GM18526 (cell line): ENCODE results near the gene PARD3.

ENCODE experiments used
- POLR2A ChIP-seq: IDR thresholded peaks from 3 replicates; pipeline ENCODE4 v1.6.1; 2011; ENCODE audit not compliant: insufficient read length; ENCODE audit errors: extremely low read depth

The PARD3 gene

GRCh38 chr10:34705563-34705962 is 109.5 kb downstream of the PARD3 start:
- no peak for TF ChIP-seq POLR2A

- no peak for TF ChIP-seq POLR2A
These were observed 110.4 kb downstream of the PARD3 start for GRCh38 chr10:34704526-34705184.

DNA sequence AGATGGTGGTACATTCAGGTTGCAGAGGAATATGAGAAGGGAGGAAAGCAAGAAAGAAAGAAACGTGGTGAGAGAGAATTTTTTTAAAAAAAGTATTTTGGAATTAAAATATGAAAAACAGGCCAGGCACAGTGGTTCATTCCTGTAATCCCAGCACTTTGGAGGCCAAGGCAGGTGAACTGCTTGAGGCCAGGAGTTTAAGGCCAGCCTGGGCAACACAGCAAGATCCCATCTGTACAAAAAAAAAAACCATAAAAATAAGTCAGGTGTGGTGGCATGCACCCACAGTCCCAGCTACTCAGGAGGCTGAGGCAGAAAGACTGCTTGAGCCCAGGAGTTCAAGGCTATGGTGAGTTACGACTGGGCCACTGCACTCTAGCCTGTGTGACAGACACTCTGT is 112.1 kb downstream of the PARD3 start:
- no peak for TF ChIP-seq POLR2A

- no peak for TF ChIP-seq POLR2A
These were observed 112.8 kb downstream of the PARD3 start for GRCh38 chr10:34702093-34702937.

DNA sequence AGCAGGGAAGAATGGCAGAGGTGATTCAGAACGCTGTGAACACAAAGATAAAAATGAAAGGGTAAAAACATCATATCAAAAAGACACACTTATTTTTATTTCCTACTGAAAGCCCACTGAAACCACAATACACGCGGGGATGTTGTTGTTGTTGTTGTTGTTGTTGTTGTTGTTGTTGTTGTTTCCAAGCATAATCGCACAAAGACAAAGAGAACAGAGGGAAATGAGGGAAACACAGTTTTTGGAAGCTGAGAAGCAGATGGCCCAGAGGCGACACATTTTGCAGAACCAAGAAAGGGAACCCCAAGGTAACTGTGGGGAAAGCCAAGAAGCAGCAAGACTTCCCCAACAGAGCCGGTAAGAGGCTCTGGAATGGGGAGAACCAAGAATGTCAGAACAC is 113.9 kb downstream of the PARD3 start:
- no peak for TF ChIP-seq POLR2A

DNA sequence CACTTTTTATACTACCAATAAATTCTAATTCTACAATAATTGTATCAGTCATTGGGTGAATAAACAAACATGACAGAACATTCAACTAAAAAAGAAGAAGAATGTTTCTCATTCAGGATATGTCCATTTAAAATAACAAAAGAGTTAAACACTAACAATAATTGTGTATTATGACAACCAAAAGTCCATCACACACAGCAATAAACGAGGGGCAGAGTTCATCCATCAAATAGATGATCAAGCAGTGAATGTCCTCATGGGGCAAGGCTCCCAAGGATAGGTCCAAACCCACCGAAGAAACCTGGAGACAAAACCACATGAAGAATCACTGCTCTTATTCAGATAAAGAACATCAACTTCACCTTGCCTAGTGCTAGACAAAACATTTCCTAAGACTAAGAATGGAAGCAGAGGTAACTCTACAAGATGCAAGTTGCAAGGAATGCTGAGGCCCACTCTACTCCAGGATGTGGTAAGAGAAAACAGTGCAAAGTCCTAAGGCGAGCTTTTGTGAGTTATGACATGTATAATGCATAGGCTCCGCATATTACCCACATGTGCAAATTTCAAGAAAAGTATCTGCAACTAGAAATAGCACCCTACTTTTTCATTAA is 115.1 kb downstream of the PARD3 start:
- TF ChIP-seq POLR2A = no peak

DNA sequence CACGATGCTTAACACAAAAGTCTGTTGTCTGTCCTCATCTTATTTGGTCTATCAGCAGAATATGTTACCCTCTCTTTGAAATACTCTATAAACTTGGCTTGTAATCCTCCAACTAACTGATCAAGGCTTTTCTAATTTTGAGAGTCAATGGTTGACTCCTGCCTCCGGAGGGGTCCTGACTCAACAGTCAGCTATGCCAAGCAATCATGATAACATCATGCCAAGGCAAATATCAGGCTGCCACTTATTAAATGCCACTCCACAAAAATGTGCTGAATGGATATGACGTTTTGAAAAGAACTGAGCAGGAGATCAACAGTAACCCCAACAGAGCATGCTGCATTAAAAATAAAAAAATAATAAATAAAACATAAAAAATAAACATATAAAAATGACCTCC is 116.1 kb downstream of the PARD3 start:
- TF ChIP-seq POLR2A = no peak

DNA sequence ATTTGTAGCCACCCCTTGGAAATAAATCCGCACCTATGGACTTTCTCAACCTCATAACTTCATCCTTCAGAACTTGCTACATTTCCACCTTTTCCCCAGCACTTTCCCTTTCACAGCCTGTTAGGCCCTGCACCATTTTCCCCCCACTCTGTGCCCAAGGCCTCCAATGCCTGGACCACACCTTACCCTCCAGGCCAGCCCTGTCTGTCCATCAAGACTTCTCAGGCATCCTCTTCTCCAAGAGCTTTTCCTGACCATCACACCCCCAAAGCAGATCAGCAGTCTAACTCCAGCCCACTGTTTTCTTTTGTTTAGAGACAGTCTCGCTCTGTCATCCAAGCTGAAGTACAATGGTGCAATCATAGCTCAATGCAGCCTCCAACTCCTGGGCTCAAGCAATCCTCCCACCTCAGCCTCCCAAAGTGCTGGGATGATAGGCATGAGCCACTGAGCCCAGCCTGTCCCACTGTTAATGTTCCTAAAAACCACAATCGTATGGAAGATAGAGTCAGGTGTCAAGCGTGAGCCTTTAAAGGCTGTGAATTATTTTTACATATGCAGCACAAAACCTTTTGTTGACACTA is 116.8 kb downstream of the PARD3 start:
- TF ChIP-seq POLR2A = no peak

DNA sequence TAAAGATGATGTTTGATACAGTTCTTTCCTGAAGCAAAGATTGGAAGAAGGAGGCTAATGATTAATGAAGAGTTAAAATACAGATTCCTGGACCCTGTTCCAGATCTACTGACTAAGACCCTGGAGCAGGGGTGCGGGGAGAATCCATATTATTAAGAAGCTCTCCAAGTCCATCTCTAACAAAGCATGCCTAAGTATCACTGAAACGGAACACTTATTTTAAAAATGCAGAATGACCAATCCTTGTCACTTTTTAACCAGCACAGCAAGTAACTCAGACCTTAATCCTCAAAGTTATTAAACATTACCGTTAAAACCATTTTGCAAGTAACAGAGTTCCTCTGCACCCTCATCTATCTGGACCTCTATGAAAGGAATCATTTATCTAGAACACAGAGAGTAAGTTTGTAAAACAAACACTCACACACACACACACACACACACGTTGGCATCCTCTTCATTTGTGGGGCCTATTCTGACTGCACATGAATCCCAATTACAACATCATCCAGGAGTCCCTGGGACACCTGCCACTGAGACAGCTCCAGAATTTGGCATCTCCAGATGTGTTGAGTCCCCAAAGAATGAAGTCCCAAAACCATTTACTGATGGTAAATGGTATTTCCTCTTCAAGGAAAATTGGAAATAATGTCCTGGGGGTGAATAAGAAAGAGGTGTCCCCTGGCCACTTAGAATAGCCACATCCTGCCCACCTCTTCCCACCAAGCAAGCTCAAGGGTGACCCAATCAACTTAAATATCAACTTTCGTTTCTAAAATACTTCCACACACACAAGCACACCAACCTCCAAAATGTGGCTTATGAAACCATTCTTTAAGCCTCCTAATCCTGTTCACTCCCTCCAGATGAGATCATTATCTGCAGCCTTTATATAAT is 117.5 kb downstream of the PARD3 start:
- no peak for TF ChIP-seq POLR2A

DNA sequence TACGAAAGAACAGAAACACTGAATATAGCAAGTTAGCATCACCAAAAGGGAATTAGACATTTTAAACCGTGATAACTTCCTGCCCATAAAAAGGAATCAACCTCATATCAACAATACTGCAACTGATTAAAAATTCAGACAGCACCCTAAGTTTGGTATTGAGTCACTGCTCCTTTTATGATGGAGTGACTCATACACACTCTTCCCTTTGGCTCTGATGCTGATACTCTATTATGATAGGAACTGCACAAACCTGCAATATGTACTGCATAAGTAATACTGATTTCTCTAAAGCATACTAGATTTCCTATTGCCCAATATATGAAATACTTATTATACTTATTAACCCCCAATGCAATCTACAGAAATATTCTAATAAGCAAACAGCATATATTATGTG is 118.7 kb downstream of the PARD3 start:
- TF ChIP-seq POLR2A = no peak

- no peak for TF ChIP-seq POLR2A
These were observed 124.6 kb downstream of the PARD3 start for GRCh38 chr10:34690383-34691049.

DNA sequence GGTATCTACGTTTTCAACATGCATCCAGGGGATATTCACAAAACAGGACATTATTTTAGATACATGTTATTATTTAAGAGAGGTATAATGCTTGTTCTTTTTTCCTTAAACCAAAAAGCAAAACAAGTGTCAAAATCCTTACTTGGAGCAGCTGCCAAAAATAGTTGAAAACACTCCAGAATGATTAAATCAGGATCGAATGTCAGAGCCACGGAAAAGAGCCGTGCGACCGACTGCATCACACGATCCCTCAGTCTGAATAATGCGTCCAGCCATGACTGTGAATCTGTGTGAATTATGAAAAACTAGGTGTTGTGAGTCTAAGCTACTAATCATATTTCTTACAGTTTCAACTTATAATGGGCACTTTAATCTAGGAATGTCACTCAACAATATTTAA is 126.0 kb downstream of the PARD3 start:
- TF ChIP-seq POLR2A = no peak

- no peak for TF ChIP-seq POLR2A
These were observed 127.5 kb downstream of the PARD3 start for GRCh38 chr10:34687434-34688210.

- TF ChIP-seq POLR2A = no peak
These were observed 132.5 kb downstream of the PARD3 start for GRCh38 chr10:34682580-34682979.

GRCh38 chr10:34681933-34682332 is 133.2 kb downstream of the PARD3 start:
- TF ChIP-seq POLR2A = no peak
